ENCODE data around the gene ANTKMT.

- TF ChIP-seq CTCF (IDR thresholded peaks at IDR 0.05), result no peak
- TF ChIP-seq POLR2A (IDR thresholded peaks at IDR 0.05), result no peak
- TF ChIP-seq POLR2AphosphoS5 (IDR thresholded peaks at IDR 0.05), result no peak
- no peak for TF ChIP-seq EP300 (IDR thresholded peaks at IDR 0.05)
Observed at GRCh38 chr16:693766-694165, 27.2 kb upstream of the ANTKMT start.

Measured in gastroesophageal sphincter (tissue), 3 donors.